Measurements from ENCODE around the gene WDR33. TPM values are rescaled to one million over a fixed set of nuclear protein-coding genes. Genes with fewer than 3 reads are reported as not detected.
A peak's percentile ranks its signal among the peaks of the same experiment; 100 is the strongest.

Gene WDR33
- polyA plus RNA-seq, 3 donors: 9.3 to 12.4 (median 11.0) TPM

GRCh38 chr2:127706215-127706990 lies 104.6 kb downstream of the WDR33 start:
- H3K27ac ChIP-seq (ENCODE audit: low read depth, low read length): no peak overlapping the region
- WGBS, 3 donors: 90 to 93% (median 92%) methylated on average over 14 of the region's 14 CpGs

- no peak overlapping the region for H3K27ac ChIP-seq (ENCODE audit: low read depth, low read length)
- WGBS, 3 donors: 75 to 86% (median 80%) methylated on average over 5 of the region's 5 CpGs
Measured at GRCh38 chr2:127705391-127706065, 105.4 kb downstream of the WDR33 start.

GRCh38 chr2:127704641-127705390 lies 106.2 kb downstream of the WDR33 start:
- WGBS, 3 donors: 70 to 76% (median 73%) methylated on average over 5 of the region's 5 CpGs
- no peak overlapping the region for H3K27ac ChIP-seq (ENCODE audit: low read depth, low read length)

GRCh38 chr2:127703282-127703681 lies 107.7 kb downstream of the WDR33 start:
- H3K27ac ChIP-seq (ENCODE audit: low read depth, low read length): no peak overlapping the region

GRCh38 chr2:127702395-127703009 lies 108.5 kb downstream of the WDR33 start:
- peak overlapping the region; percentile 91 for H3K27ac ChIP-seq (ENCODE audit: low read depth, low read length)
- 54 to 64% (median 58%) methylated on average over 19 of the region's 19 CpGs for WGBS, 3 donors

More at GRCh38 chr2:127703282-127703681, 107.7 kb downstream of the WDR33 start:
- 94 to 97% (median 96%) methylated on average over 5 of the region's 5 CpGs for WGBS, 3 donors

GRCh38 chr2:127701651-127702394 lies 109.1 kb downstream of the WDR33 start:
- peak overlapping the region; percentile 91 for H3K27ac ChIP-seq (ENCODE audit: low read depth, low read length)
- WGBS, 3 donors: 0% methylated on average over 88 to 108 of the region's 108 CpGs

GRCh38 chr2:127701193-127701650 lies 109.7 kb downstream of the WDR33 start, which contains the start of gene SFT2D3:
Gene SFT2D3 (plus strand): TSS chr2:127701497. CDS start chr2:127701529, 32 bp downstream.
- 0 to 1% (median 0%) methylated on average over 35 to 44 of the region's 44 CpGs for WGBS, 3 donors

GRCh38 chr2:127700527-127701192 lies 110.3 kb downstream of the WDR33 start:
- no peak overlapping the region for H3K27ac ChIP-seq (ENCODE audit: low read depth, low read length)
- WGBS, 3 donors: 55 to 63% (median 61%) methylated on average over 17 of the region's 17 CpGs

More at GRCh38 chr2:127701193-127701650, 109.7 kb downstream of the WDR33 start, which contains the start of gene SFT2D3:
- peak within 1 kb of the TSS; percentile 91 for H3K27ac ChIP-seq (ENCODE audit: low read depth, low read length)

GRCh38 chr2:127698553-127699355 lies 112.2 kb downstream of the WDR33 start:
- no peak overlapping the region for H3K27ac ChIP-seq (ENCODE audit: low read depth, low read length)
- 95 to 96% (median 95%) methylated on average over 27 of the region's 27 CpGs for WGBS, 3 donors

GRCh38 chr2:127697482-127698180 lies 113.3 kb downstream of the WDR33 start:
- no peak overlapping the region for H3K27ac ChIP-seq (ENCODE audit: low read depth, low read length)
- 93 to 96% (median 96%) methylated on average over 21 of the region's 21 CpGs for WGBS, 3 donors

- WGBS, 3 donors: 20 to 36% (median 24%) methylated on average over 44 to 52 of the region's 52 CpGs
- H3K27ac ChIP-seq (ENCODE audit: low read depth, low read length): no peak overlapping the region
Measured at GRCh38 chr2:127695491-127696472, 115.2 kb downstream of the WDR33 start.

GRCh38 chr2:127694986-127695385 lies 116.0 kb downstream of the WDR33 start:
- no peak overlapping the region for H3K27ac ChIP-seq (ENCODE audit: low read depth, low read length)
- 81 to 91% (median 85%) methylated on average over 9 of the region's 9 CpGs for WGBS, 3 donors

GRCh38 chr2:127690696-127691095 lies 120.3 kb downstream of the WDR33 start:
- no peak overlapping the region for H3K27ac ChIP-seq (ENCODE audit: low read depth, low read length)
- whole genome bisulfite sequencing, 3 donors: 91 to 95% (median 91%) methylated on average over 2 of the region's 2 CpGs

GRCh38 chr2:127688405-127688804 lies 122.6 kb downstream of the WDR33 start:
- H3K27ac ChIP-seq (ENCODE audit: low read depth, low read length): no peak overlapping the region
- WGBS, 3 donors: 72 to 87% (median 83%) methylated on average over 1 of the region's 1 CpG

Measured in adipose tissue (tissue), 3 donors.